GM10248 (cell line): ENCODE results near the gene SLC25A39.
A peak's percentile ranks its signal among the peaks of the same experiment; 100 is the strongest.

Experiments used
- CTCF ChIA-PET: fragments of 300-600 bp; sonication (Branson Sonifier 250); formaldehyde crosslinking; extraction: SDS; loops from one replicate; lab custom pipeline; 2021; ENCODE audit warnings: antibody characterized with exemption; lab: Yijun Ruan, JAX
- POLR2A ChIA-PET: fragments of 350-650 bp; sonication (Branson Sonifier 250); formaldehyde crosslinking; extraction: SDS; loops from one replicate; lab custom pipeline; 2020; ENCODE audit warnings: antibody characterized with exemption; lab: Yijun Ruan, JAX
- DNase-seq: peaks from one replicate; pipeline ENCODE4 v3.0.0; 2012; ENCODE audit errors: extremely low spot score
- TF ChIP-seq, protein P1 (sequence below): IDR thresholded peaks from 2 replicates; pipeline ENCODE4 v1.5.1; 2012; ENCODE audit warnings: mild to moderate bottlenecking, low read depth; ENCODE audit errors: extremely low read depth, missing control alignments, control extremely low read depth

The SLC25A39 gene

DNA sequence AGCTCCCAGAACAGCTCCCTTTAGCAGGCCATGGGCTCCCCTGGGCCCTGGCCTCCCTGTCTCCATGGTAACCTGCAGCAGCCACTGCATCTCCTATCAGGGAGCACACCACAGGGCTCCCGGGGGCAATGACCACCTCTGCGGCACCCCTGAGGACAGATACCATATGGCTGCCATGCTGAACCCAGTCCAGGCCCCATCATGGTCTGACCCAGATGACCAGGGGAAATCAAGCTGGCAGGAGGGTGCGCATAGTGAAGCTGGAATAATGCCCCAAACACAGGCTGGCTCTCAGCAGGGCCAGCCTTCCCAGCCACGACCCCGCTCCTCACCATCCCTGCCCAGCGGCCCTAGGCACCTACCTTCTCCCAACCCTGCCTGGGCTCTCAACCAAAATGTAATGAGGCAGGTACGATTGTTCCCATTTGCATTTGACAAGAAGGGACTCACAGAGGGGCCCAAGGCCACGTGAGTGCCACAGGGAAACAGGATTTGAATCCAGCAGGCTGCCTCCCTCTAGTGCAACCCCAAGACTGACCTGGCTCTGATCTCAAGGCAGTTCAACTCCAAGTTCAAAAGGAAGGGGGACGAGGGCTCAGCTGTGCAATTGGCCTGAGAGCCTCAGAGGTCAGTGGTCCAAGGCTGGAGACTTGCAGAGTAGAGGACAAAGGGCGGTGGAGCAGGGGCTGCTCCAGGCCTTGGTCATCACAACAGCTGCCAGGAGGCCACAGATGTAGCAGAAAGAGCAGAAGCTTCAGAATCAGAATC is 13.8 kb downstream of the SLC25A39 start:
- ChIA-PET POLR2A (no interaction called here), CTCF (interaction anchor here (1.2 to 1.7 kb wide), 4 partner anchors 14 to 101 kb away, joined by 3 to 5 read pairs (median 5); partner anchors contain the start of gene GRN)
- no peak for DNase-seq
- TF ChIP-seq, protein P1, sequence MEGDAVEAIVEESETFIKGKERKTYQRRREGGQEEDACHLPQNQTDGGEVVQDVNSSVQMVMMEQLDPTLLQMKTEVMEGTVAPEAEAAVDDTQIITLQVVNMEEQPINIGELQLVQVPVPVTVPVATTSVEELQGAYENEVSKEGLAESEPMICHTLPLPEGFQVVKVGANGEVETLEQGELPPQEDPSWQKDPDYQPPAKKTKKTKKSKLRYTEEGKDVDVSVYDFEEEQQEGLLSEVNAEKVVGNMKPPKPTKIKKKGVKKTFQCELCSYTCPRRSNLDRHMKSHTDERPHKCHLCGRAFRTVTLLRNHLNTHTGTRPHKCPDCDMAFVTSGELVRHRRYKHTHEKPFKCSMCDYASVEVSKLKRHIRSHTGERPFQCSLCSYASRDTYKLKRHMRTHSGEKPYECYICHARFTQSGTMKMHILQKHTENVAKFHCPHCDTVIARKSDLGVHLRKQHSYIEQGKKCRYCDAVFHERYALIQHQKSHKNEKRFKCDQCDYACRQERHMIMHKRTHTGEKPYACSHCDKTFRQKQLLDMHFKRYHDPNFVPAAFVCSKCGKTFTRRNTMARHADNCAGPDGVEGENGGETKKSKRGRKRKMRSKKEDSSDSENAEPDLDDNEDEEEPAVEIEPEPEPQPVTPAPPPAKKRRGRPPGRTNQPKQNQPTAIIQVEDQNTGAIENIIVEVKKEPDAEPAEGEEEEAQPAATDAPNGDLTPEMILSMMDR: no peak

DNA sequence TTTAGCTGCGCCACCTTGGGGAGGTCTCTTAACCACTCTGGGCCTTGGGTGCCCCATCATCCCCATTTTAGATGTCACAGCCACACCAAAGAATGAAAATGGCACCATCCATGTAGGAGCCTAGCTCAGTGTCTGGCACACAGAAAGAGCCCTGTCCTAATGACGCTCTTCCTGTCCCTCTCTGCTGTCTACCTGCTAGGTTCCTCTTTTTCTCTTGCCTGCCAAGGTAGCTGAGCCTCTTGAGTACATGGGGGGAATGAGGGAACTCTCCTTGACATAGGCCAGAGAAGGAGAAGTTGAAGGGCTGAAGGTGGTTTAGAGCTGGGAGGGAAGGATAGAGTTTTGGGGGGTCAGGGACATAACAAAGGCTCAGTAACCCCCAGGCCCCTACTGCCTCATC is 14.4 kb downstream of the SLC25A39 start:
- TF ChIP-seq, protein P1: no peak
- POLR2A ChIA-PET: no interaction called here
- CTCF ChIA-PET: interaction anchor here (1.2 to 1.7 kb wide), 4 partner anchors 14 to 100 kb away, joined by 3 to 5 read pairs (median 5); partner anchors contain the start of gene GRN
- DNase-seq: no peak

DNA sequence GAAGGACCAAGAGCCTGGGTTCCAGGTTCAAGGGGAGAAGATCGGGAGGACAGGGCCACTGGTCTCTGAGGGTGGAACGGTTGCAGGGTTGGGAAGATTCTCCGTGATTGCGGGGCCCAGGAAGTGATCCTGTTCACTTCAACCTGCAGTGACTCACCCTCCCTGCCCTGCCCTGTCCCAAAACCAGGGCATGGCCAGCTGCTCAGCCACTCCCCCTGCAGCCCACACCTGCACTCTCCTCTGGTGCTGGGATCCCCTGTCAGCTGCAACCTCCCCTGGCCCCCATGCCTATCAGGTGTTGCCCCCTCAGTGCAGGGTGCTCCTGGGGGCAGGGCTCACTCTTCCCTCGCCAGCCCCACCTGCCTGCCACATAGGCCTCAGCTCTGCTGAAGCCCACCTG is 15.2 kb downstream of the SLC25A39 start:
- ChIA-PET POLR2A (no interaction called here), CTCF (interaction anchor here (1.4 kb wide), 1 partner anchor 36 kb away, joined by 5 read pairs; the partner anchor contains the start of gene GRN)
- no peak for DNase-seq
- TF ChIP-seq, protein P1: no peak

DNA sequence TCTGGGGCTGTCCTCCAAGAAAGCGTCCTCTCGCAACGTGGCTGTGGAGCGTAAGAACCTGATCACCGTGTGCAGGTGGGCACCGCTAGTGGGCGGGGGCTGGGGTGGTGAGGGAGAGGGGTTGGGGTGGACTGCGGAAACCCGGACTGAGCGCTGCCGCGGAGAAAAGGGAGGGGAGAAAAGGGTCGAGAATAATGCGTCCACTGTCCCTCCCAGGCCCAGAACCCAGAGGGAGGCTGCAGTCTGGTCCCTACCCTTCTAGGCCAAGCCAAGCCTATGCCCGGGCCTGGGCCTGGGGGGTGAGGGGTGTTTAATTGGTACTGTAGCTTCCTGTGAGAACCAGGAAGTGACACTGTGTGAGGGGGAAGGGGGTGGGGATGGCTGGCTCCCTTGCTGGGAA is 15.8 kb downstream of the SLC25A39 start:
- CTCF ChIA-PET: interaction anchor here (1.0 kb wide), 1 partner anchor 11 kb away, joined by 3 read pairs; no protein-coding TSS in a partner anchor
- no peak for DNase-seq
- POLR2A ChIA-PET: no interaction called here
- TF ChIP-seq, protein P1: no peak

DNA sequence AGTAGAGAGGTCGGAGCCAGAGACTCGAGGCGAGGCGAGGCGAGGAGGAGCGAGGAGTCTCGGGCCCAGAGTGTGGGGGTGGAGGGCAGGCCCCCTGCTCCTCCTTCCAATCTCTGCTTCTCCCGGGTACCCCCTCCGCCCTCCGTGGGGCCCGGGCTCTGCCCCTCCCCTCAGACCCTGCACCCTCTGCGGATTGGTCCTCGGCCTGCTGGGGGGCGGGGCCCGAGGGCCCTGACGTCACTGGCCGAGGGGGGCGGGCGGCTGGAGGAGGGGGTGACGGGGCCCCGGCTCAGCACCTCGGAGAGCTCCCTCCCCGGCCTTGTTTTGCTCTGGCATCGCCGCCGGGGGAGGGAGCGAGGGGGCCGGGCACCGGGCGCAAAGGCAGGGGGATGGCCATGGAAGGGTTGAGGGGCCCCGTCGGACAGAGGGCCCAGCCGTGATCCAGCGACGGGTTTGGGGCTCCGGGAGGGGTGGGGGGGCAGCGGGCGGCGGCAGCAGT is 16.3 kb downstream of the SLC25A39 start, which contains the start of gene RUNDC3A:
Gene RUNDC3A (plus strand): TSS at position 282 of the 499 bp plus-strand sequence. CDS start 232 bp downstream, outside the sequence.
- POLR2A ChIA-PET: no interaction called here
- CTCF ChIA-PET: interaction anchor here (1.0 kb wide), 1 partner anchor 12 kb away, joined by 3 read pairs; no protein-coding TSS in a partner anchor
- DNase-seq: peak; percentile 92
- TF ChIP-seq, protein P1: no peak

DNA sequence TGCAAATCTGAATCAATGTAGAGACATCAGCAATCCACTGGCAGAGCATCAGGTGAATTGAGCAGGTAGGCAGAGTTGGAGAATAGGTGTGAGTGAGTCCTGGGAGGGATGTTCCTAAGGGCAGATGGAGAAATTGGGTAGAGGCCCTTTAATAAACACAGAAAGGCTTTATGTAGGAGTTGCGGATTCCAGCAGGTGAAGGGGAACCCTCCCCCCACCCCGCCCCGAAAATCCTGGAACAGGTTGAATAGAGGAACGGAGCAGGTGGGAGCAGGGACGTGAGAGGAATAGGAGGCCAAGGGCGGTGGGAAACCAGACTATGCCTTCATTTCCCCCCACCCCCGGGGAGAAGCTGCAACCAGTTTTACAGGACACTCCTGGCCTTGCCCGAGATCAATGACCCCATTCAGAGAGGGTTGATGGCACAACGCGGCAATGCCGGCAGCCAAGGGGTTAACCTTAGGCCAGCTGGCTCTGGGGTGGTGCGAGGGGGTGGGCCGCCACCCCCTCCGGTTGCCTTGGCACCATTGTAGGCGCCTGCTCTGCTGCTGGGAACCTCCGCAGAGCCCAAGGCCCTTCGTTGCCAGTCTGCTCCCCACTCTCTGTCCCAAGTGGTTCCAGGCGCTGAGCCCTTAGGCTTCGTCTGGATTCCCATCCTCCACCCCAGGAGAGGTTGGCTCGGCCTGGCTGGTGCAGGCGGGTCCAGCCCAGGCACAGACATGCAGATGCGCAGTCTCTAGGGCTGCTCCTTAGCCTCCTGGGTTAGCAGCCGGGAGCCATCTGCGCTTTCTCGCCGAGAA is 17.0 kb downstream of the SLC25A39 start:
- no peak for DNase-seq
- TF ChIP-seq, protein P1: no peak
- ChIA-PET CTCF (interaction anchor here (1.0 kb wide), 1 partner anchor 12 kb away, joined by 3 read pairs; no protein-coding TSS in a partner anchor), POLR2A (no interaction called here)
